ENCODE measurements around the gene C1orf35. TPM values are rescaled to one million over a fixed set of nuclear protein-coding genes. Genes with fewer than 3 reads are reported as not detected.

C1orf35 gene
- total RNA-seq, 1 experiment from 2014 or later, result 29.7 TPM

GRCh38 chr1:228058949-228059633, 44.0 kb downstream of the C1orf35 start:
- DNase-seq (ENCODE audit: low spot score), result no peak
- in situ Hi-C loops (cut with HindIII; ENCODE audit: low sequenced_read_pairs), result no loop called here

GRCh38 chr1:228058172-228058948, 44.8 kb downstream of the C1orf35 start:
- DNase-seq (ENCODE audit: low spot score), result no peak
- in situ Hi-C loops (cut with HindIII; ENCODE audit: low sequenced_read_pairs), result no loop called here

Other genes with a start within 250 kb of the C1orf35 start
- gene WNT9A, start 155.4 kb downstream of the C1orf35 start, total RNA-seq (2014; rRNA removed; shearing (Covaris generic)), result 1.2 and 2.7 TPM in 2 replicates
- 0.37 TPM in 1 of 2 replicates, not detected in the other for gene WNT3A, start 96.3 kb downstream of the C1orf35 start, total RNA-seq (2014; rRNA removed; shearing (Covaris generic))
- gene ARF1, start 20.6 kb downstream of the C1orf35 start, total RNA-seq (2014; rRNA removed; shearing (Covaris generic)), result 298 and 328 TPM in 2 replicates
- gene MRPL55, start 6.0 kb upstream of the C1orf35 start, total RNA-seq (2014; rRNA removed; shearing (Covaris generic)), result 93.7 and 103 TPM in 2 replicates
- 172 and 313 TPM in 2 replicates for gene GUK1, start 37.0 kb upstream of the C1orf35 start, total RNA-seq (2014; rRNA removed; shearing (Covaris generic))
- 0.74 and 1.2 TPM in 2 replicates for gene GJC2, start 46.6 kb upstream of the C1orf35 start, total RNA-seq (2014; rRNA removed; shearing (Covaris generic))
- gene IBA57, start 62.5 kb upstream of the C1orf35 start, total RNA-seq (2014; rRNA removed; shearing (Covaris generic)), result 9.7 and 19.0 TPM in 2 replicates
- 7.3 and 7.7 TPM in 2 replicates for gene OBSCN, start 104.7 kb upstream of the C1orf35 start, total RNA-seq (2014; rRNA removed; shearing (Covaris generic))